Neural progenitor cell (in vitro differentiated cells): ENCODE data around the gene C1orf21. TPM values are rescaled to one million over a fixed set of nuclear protein-coding genes. Genes with fewer than 3 reads are reported as not detected.

Experiments
- DNase-seq: peaks from one replicate; pipeline ENCODE4 v3.0.0-alpha.2; 2016; ENCODE audit warnings: low spot score
- H2AFZ ChIP-seq: fragments of 200-600 bp; sonication (generic); replicated peaks from 2 replicates; pipeline ENCODE4 v1.6.1; 2016; ENCODE audit warnings: antibody characterized with exemption
- H3F3A ChIP-seq: fragments of 200-600 bp; sonication (generic); 2 replicates; pipeline ENCODE4 v1.6.1; 2016; ENCODE audit warnings: antibody characterized with exemption, low read depth
- H3K27ac ChIP-seq: fragments of 200-600 bp; sonication (generic); 2 replicates; pipeline ENCODE4 v1.5.1; 2016; ENCODE audit warnings: mild to moderate bottlenecking
- H3K27me3 ChIP-seq: fragments of 200-600 bp; sonication (generic); 2 replicates; pipeline ENCODE4 v1.6.1; 2016; ENCODE audit warnings: mild to moderate bottlenecking, moderate library complexity
- H3K36me3 ChIP-seq: fragments of 200-600 bp; sonication (generic); 2 replicates; pipeline ENCODE4 v1.5.1; 2016
- H3K4me1 ChIP-seq: fragments of 200-600 bp; sonication (generic); 2 replicates; pipeline ENCODE4 v1.6.1; 2016; ENCODE audit warnings: mixed run types
- H3K4me2 ChIP-seq: fragments of 200-600 bp; sonication (generic); 2 replicates; pipeline ENCODE4 v1.6.1; 2016
- H3K4me3 ChIP-seq: fragments of 200-600 bp; sonication (generic); 2 replicates; pipeline ENCODE4 v1.5.1; 2016
- H3K79me2 ChIP-seq: fragments of 200-600 bp; sonication (generic); 2 replicates; pipeline ENCODE4 v1.6.1; 2016; ENCODE audit warnings: low read depth
- H3K9ac ChIP-seq: fragments of 200-600 bp; sonication (generic); 2 replicates; pipeline ENCODE4 v1.6.1; 2016
- H3K9me3 ChIP-seq: fragments of 200-600 bp; sonication (generic); 2 replicates; pipeline ENCODE4 v1.5.1; 2016; ENCODE audit warnings: low read depth
- H4K20me1 ChIP-seq: fragments of 200-600 bp; sonication (generic); 2 replicates; pipeline ENCODE4 v1.6.1; 2016; ENCODE audit warnings: low read depth
- H3K27ac Mint-ChIP-seq: 3 replicates; pipeline ENCODE4 v1.8.0; 2021; ENCODE audit warnings: mixed read lengths
- H3K27me3 Mint-ChIP-seq: 2 replicates; pipeline ENCODE4 v1.8.0; 2022; ENCODE audit warnings: low read depth, mild to moderate bottlenecking, inconsistent platforms, moderate library complexity, mixed read lengths; ENCODE audit not compliant: insufficient read depth
- H3K36me3 Mint-ChIP-seq: 3 replicates; pipeline ENCODE4 v1.8.0; 2021; ENCODE audit warnings: mixed read lengths
- H3K4me1 Mint-ChIP-seq: 3 replicates; pipeline ENCODE4 v1.8.0; 2021; ENCODE audit warnings: mixed read lengths
- H3K4me3 Mint-ChIP-seq: 3 replicates; pipeline ENCODE4 v1.8.0; 2021; ENCODE audit warnings: mild to moderate bottlenecking, moderate library complexity, mixed read lengths
- H3K9me3 Mint-ChIP-seq: 3 replicates; pipeline ENCODE4 v1.8.0; 2020; ENCODE audit warnings: mixed read lengths
- EZH2 ChIP-seq: fragments of 200-600 bp; sonication (generic); IDR thresholded peaks from 2 replicates; pipeline ENCODE4 v1.6.1; 2017; ENCODE audit warnings: antibody characterized with exemption, mild to moderate bottlenecking, moderate library complexity
- EZH2phosphoT487 ChIP-seq: fragments of 200-600 bp; sonication (generic); IDR thresholded peaks from 2 replicates; pipeline ENCODE4 v1.6.1; 2017; ENCODE audit warnings: antibody characterized with exemption
- total RNA-seq: library from RNA; depleted of rRNA; stranded (reverse); fragments of >200 nt; gene quantifications from 2 replicates; pipeline ENCODE4 v1.2.3, GENCODE V29; 2015; ENCODE audit warnings: low replicate concordance
- TF ChIP-seq, protein P1 (sequence below): fragments of 200-600 bp; sonication (generic); IDR thresholded peaks from 2 replicates; pipeline ENCODE4 v1.5.1; 2017; ENCODE audit warnings: antibody characterized with exemption, mild to moderate bottlenecking

C1orf21 gene
- total RNA-seq, 1 donor from 2014 or later: 117 TPM

DNA sequence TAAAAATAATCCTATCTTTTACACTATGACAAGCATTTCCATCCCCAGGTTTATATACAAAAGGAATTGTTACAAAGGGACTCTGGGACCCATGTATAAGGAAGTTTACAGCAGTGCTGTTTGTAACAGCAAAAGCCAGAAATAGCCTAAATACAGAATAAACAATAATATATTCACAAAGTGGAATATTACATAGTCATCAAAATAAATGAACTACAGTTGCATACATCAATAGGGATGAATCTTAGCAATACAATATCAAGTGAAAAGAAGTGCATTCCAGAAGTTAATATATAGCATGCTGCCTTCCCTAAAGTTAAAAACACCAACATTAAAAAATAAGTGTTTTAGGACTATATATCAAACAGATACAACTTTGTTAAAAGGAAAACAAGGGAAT is 290.5 kb downstream of the C1orf21 start:
- Histone ChIP-seq H3K36me3 (no peaks in the 10 kb centered on the region), H3F3A (peaks cover 7% of the 10 kb centered on the region), H3K27ac (no peak overlapping the region), H3K4me3 (no peak overlapping the region), H4K20me1 (no peaks in the 10 kb centered on the region), H3K9ac (no peak overlapping the region), H3K9me3 (peaks cover 3% of the 10 kb centered on the region), H3K79me2 (no peaks in the 10 kb centered on the region), H3K27me3 (no peaks in the 10 kb centered on the region), H3K4me2 (no peak overlapping the region), H3K4me1 (peaks cover 8% of the 10 kb centered on the region), H2AFZ (no peak overlapping the region)
- no peak overlapping the region for H3K4me3 Mint-ChIP-seq
- H3K4me1 Mint-ChIP-seq: peaks cover 5% of the 10 kb centered on the region
- H3K36me3 Mint-ChIP-seq: peaks cover 5% of the 10 kb centered on the region
- no peak for DNase-seq
- H3K27me3 Mint-ChIP-seq: peaks cover 2% of the 10 kb centered on the region
- TF ChIP-seq, protein P1, sequence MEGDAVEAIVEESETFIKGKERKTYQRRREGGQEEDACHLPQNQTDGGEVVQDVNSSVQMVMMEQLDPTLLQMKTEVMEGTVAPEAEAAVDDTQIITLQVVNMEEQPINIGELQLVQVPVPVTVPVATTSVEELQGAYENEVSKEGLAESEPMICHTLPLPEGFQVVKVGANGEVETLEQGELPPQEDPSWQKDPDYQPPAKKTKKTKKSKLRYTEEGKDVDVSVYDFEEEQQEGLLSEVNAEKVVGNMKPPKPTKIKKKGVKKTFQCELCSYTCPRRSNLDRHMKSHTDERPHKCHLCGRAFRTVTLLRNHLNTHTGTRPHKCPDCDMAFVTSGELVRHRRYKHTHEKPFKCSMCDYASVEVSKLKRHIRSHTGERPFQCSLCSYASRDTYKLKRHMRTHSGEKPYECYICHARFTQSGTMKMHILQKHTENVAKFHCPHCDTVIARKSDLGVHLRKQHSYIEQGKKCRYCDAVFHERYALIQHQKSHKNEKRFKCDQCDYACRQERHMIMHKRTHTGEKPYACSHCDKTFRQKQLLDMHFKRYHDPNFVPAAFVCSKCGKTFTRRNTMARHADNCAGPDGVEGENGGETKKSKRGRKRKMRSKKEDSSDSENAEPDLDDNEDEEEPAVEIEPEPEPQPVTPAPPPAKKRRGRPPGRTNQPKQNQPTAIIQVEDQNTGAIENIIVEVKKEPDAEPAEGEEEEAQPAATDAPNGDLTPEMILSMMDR: no peak
- TF ChIP-seq EZH2phosphoT487 (no peak), EZH2 (no peak)
- peaks cover 18% of the 10 kb centered on the region for H3K9me3 Mint-ChIP-seq
- no peak overlapping the region for H3K27ac Mint-ChIP-seq
